LNCaP clone FGC (cell line): ENCODE results near the gene HAP1.
"Not testable (repeated sequence)": the region's sequence is repeated elsewhere in the genome, so short reads cannot be mapped to it uniquely, and the experiment has no call there.

ENCODE experiments used
- DNase-seq: peaks from one replicate; pipeline ENCODE4 v3.0.0-alpha.2; 2011; ENCODE audit warnings: low read depth
- H3K4me3 ChIP-seq: 2 replicates; pipeline ENCODE4 v1.5.1; 2011; ENCODE audit warnings: mild to moderate bottlenecking, low read depth, low read length, control low read depth
- TF ChIP-seq, protein P1 (sequence below): IDR thresholded peaks from 2 replicates; pipeline ENCODE4 v1.5.1; 2012; ENCODE audit warnings: mild to moderate bottlenecking; ENCODE audit not compliant: control insufficient read depth, insufficient read depth; ENCODE audit errors: extremely low read depth

HAP1 gene, protein sequence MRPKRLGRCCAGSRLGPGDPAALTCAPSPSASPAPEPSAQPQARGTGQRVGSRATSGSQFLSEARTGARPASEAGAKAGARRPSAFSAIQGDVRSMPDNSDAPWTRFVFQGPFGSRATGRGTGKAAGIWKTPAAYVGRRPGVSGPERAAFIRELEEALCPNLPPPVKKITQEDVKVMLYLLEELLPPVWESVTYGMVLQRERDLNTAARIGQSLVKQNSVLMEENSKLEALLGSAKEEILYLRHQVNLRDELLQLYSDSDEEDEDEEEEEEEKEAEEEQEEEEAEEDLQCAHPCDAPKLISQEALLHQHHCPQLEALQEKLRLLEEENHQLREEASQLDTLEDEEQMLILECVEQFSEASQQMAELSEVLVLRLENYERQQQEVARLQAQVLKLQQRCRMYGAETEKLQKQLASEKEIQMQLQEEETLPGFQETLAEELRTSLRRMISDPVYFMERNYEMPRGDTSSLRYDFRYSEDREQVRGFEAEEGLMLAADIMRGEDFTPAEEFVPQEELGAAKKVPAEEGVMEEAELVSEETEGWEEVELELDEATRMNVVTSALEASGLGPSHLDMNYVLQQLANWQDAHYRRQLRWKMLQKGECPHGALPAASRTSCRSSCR

DNA sequence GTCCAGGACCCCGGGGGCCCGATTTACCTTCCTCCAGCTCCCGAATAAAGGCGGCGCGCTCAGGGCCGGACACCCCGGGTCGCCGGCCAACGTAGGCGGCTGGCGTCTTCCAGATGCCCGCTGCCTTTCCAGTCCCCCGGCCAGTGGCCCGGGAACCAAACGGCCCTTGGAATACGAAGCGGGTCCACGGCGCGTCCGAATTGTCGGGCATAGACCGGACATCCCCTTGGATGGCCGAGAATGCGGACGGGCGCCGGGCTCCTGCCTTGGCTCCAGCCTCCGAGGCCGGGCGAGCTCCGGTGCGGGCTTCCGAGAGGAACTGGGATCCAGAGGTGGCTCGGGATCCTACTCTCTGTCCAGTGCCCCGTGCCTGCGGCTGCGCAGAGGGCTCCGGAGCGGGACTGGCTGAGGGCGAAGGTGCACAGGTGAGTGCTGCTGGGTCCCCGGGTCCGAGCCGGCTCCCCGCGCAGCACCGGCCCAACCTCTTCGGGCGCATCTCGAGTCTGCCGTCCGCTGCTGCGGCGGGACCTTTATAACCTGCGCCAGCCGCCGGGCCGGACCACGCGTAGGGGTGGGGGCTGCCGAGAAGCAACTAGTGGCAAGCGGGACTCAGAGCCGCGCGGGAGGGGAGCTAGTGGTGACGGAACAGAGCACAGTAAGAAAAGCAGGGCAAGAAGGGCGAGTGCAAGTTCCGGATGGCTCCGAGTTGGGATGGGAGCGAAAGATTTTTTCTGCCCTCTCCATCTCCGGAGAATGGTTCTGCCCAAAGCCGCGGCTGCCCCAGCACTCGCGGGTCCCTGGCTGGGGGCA lies at the start of gene HAP1:
TSS of gene HAP1 (minus strand) at position 505 of the 810 bp plus-strand sequence. CDS start at position 496, 9 bp downstream.
- no peak for DNase-seq
- peak within 1 kb of the TSS; percentile 57 for H3K4me3 ChIP-seq
- TF ChIP-seq, protein P1, sequence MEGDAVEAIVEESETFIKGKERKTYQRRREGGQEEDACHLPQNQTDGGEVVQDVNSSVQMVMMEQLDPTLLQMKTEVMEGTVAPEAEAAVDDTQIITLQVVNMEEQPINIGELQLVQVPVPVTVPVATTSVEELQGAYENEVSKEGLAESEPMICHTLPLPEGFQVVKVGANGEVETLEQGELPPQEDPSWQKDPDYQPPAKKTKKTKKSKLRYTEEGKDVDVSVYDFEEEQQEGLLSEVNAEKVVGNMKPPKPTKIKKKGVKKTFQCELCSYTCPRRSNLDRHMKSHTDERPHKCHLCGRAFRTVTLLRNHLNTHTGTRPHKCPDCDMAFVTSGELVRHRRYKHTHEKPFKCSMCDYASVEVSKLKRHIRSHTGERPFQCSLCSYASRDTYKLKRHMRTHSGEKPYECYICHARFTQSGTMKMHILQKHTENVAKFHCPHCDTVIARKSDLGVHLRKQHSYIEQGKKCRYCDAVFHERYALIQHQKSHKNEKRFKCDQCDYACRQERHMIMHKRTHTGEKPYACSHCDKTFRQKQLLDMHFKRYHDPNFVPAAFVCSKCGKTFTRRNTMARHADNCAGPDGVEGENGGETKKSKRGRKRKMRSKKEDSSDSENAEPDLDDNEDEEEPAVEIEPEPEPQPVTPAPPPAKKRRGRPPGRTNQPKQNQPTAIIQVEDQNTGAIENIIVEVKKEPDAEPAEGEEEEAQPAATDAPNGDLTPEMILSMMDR: no peak

DNA sequence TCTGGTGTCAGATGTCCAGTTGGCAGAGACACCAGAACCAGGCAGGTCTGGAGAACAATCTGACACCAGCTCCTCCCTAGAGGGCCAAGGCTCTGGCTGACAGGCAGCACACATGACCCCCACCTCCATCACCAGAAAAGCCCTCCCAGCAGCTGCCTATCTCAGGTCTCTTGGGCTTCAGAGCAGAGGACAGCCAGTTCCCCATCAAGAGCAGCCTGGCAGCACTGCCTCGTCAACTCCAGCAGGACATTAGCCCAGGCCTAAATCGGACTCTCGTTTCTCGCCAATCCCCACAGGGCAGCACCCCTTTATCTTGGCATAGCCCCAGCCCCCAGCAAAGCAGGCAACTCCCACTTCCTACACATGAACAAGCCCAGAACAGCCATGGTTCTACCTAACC lies 47.7 kb upstream of the HAP1 start:
- DNase-seq: no peak
- H3K4me3 ChIP-seq: no peak overlapping the region
- TF ChIP-seq, protein P1: no peak

DNA sequence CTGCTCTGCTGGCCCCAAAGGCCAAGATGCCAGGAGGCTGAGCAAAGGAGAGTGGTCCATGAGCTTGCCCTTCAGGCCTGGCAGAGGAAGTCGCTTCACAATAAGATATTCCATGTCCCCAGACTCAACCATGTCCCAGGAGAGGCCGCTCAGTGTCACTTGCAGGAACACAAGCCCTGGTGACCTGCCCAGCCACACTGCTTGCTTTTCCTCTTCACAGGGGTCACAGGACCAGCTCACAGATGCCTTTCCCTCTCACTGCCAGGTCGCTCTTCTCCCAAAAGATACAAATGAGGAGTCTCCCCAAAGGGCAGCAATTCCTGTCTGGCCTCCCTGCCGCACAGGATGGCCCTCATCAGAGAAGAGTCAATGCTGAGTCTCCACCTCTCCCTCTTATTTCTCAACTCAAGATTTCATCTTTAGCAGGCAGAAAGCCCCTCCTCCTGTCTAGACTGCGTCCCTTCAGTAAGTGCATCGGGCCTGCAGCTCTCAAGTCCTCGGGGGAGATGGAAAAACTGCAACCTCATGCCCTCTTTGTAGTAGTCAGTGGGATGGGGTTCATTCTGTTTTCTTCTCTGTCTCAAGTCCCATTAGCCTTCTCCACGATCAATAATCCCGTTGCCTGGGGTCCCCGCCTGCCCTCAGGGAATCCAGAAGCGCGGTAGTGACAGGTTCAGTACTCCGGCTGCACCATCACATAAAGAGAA lies 47.1 kb upstream of the HAP1 start:
- no peak for DNase-seq
- TF ChIP-seq, protein P1: no peak
- no peak overlapping the region for H3K4me3 ChIP-seq

DNA sequence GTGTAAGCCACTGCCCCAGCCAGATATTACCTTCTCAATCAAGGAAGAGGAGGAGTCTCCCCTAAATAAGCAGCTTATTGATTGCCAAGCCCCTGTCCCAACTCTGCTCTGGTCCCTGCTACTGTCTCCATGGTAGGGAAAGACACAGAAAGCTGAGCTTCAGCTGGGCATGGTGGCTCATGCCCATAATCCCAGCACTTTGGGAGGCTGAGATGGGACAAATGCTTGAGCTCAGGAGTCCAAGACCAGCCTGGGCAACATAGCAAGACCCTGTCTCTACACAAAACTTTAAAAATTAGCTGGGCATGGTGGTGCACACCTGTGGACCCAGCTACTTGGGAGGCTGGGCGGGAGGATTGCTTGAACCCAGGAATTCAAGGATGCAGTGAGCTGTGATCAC lies 45.5 kb upstream of the HAP1 start:
- TF ChIP-seq, protein P1: no peak
- no peak for DNase-seq
- H3K4me3 ChIP-seq: no peak overlapping the region

DNA sequence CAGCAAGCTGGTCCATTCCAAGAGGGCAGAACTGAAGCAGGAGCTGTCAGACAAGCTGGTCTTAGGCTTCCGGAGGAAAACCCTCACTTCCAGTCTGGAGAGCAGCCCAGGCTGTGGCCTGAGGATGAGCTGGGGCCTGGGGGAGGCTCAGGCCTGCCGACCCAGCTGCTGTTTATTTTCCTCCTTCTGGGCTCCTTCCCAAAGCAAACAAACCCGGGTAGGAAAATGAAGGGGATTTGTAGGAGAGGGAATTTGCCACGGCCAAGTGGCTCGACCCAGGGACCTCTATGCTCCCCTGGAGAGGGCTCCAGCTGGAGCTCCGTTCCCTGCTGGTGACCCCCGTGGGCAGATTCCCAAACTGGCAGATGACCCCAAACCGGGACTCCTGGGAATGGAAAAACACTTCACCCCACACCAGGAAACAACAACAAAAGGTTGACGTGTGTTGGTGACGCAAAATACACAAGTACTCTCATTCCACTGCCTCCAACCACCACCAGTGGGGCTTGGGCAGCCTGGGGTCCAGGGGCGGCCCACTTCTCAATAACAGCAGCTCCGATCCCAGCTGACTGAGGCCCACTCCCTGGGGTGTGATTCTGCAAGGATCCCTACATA lies 43.2 kb upstream of the HAP1 start:
- H3K4me3 ChIP-seq: peak overlapping the region; percentile 43
- DNase-seq: peak; percentile 93
- TF ChIP-seq, protein P1: no peak

DNA sequence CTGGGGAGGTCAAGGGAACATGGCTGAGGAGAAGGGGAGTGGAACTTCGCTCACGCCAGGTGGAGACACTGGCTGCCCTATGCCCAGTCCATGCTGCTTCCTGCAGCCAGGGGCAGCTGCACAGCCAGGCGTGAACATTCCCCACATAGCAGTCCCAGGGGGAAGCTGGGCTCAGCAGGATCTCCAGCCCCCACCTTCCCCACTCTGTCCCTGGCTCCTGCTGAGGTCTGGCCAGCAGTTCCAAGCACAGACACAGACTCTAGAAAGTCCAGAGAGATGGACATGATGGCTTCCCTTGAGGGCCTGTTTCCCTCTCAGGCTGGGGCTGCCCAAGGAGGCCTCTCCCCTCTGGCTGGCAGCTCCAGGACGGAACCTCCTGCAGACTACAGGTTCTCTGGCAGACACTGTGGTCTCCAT lies 42.7 kb upstream of the HAP1 start:
- 0 out of 2 replicates have a peak overlapping the region, but pooled peaks have one; percentile 25 for H3K4me3 ChIP-seq
- TF ChIP-seq, protein P1: 0 out of 2 replicates have a peak, but pooled peaks have one; percentile 11
- DNase-seq: no peak

DNA sequence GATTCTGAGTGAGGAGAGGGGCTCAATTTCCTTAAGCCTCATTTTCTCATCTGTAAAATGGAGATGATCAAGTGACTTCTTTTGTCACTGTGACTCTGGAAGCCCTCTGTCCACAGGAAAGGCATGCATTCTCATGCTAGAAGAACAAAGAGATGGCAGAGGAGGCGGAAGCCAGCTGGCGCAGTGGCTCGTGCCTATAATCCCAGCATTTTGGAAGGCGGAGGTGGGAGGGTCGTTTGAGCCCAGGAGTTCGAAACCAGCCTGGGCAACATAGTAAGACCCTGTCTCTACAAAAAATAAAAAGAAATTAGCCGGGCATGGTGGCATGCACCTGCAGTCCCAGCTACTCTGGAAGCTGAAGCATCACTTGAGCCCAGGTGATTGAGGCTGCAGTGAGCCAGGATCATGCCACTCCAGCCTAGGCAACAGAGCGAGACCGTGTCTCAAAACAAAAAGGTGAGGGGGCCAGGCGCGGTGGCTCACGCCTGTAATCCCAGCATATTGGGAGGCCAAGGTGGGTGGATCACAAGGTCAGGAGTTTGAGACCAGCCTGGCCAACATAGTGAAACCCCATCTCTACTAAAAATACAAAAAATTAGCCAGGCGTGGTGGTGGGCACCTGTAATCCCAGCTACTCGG lies 41.9 kb upstream of the HAP1 start:
- DNase-seq, H3K4me3 ChIP-seq: not testable (repeated sequence)
